Measurements from ENCODE around the gene STEAP3.

The STEAP3 gene

DNA sequence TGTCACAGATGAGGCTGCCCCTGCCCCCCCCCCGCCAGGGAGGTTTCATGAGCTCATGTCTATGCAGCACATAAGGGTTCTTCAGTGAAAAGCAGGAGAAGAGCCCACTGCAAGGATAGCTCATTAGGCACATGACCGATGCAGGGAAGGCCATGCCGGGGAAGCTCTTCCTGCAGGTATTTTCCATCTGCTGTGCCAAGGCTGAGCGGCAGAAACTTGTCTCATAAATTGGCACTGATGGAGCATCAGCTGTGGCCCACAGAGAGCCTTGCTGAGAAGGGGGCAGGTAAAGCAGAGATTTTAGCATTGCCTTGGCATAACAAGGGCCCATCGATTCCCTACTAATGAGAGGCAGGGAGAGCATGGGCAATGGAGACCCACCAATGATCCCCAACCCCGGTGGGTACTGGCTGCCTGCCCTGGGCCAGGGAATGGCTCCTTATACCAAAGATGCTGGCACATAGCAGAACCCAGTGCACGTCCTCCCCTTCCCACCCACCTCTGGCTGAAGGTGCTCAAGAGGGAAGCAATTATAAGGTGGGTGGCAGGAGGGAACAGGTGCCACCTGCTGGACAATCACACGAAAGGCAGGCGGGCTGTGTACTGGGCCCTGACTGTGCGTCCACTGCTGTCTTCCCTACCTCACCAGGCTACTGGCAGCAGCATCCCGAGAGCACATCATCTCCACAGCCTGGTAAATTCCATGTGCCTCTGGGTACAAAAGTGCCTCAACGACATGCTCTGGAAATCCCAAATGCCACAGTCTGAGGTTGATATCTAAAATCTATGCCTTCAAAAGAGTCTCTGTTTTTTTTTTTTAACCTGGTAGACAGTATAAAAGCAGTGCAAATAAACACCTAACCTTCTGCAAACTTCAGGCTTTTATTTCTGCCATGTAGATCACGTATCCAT, 41.4 kb downstream of the STEAP3 start:
- TF ChIP-seq POLR2AphosphoS5 (IDR thresholded peaks at IDR 0.05; ENCODE audit: low read depth, low read length) (no peak), TAF1 (IDR thresholded peaks at IDR 0.05; ENCODE audit: borderline replicate concordance, insufficient read depth, low read length) (no peak)
- TF ChIP-seq, protein P1, sequence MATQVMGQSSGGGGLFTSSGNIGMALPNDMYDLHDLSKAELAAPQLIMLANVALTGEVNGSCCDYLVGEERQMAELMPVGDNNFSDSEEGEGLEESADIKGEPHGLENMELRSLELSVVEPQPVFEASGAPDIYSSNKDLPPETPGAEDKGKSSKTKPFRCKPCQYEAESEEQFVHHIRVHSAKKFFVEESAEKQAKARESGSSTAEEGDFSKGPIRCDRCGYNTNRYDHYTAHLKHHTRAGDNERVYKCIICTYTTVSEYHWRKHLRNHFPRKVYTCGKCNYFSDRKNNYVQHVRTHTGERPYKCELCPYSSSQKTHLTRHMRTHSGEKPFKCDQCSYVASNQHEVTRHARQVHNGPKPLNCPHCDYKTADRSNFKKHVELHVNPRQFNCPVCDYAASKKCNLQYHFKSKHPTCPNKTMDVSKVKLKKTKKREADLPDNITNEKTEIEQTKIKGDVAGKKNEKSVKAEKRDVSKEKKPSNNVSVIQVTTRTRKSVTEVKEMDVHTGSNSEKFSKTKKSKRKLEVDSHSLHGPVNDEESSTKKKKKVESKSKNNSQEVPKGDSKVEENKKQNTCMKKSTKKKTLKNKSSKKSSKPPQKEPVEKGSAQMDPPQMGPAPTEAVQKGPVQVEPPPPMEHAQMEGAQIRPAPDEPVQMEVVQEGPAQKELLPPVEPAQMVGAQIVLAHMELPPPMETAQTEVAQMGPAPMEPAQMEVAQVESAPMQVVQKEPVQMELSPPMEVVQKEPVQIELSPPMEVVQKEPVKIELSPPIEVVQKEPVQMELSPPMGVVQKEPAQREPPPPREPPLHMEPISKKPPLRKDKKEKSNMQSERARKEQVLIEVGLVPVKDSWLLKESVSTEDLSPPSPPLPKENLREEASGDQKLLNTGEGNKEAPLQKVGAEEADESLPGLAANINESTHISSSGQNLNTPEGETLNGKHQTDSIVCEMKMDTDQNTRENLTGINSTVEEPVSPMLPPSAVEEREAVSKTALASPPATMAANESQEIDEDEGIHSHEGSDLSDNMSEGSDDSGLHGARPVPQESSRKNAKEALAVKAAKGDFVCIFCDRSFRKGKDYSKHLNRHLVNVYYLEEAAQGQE (IDR thresholded peaks at IDR 0.05; ENCODE audit: insufficient read depth in 1 of 2, low read depth in 2 of 2, low read length in 2 of 2), result no peak

DNA sequence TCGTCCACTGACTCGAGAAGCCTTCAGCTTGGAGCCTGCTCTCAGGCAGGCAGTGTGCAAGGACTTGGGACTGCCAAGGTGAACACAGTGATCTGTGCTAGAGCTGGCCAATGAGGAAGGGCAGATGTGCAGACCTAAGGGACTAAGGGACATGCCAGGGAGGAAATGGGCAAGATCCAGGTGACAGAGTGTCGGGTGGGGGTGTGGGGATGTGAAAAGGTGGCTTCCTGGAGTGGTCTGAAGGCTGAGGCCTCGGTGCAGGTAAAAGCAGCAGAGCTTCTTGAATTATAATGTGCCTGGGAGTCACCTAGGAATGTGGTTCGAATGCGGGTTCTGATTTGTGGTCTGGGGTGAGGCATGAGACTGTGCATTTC, 42.0 kb downstream of the STEAP3 start:
- TF ChIP-seq SIN3A (IDR thresholded peaks at IDR 0.05; ENCODE audit: borderline replicate concordance, insufficient read depth, low read length) (no peak), TAF1 (IDR thresholded peaks at IDR 0.05; ENCODE audit: borderline replicate concordance, insufficient read depth, low read length) (no peak), FOXP2 (optimal IDR thresholded peaks at IDR 0.05; ENCODE audit: borderline replicate concordance, extremely low read depth, extremely low read length, insufficient read depth) (no peak), POLR2AphosphoS5 (IDR thresholded peaks at IDR 0.05; ENCODE audit: low read depth, low read length) (no peak)
- TF ChIP-seq, protein P1 (IDR thresholded peaks at IDR 0.05; ENCODE audit: insufficient read depth in 1 of 2, low read depth in 2 of 2, low read length in 2 of 2), result no peak

DNA sequence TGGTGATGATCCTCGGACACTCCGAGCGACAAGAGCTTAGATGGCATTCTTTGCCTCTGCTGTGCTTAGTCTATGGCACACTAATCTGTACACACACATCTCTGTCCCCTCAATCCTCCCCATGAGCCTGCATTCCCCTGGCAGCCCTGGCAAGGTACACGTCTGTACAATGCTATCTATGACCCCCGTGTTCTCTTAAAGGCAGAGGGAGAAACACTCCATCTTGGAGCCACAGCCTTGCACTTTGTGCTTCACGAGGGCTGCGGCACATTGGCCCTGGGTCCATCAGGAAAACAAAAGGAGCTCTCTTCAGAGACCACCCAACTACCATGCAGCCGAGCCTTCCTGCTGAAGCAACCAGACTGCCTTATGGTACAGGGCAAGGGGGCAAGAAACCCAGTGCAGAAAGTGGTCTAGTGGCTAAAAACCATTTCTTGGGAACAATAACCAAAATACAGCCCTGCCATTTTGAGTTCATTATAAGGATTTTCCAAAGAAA, 42.5 kb downstream of the STEAP3 start:
- TF ChIP-seq TAF1 (IDR thresholded peaks at IDR 0.05; ENCODE audit: borderline replicate concordance, insufficient read depth, low read length) (no peak), FOXP2 (optimal IDR thresholded peaks at IDR 0.05; ENCODE audit: borderline replicate concordance, extremely low read depth, extremely low read length, insufficient read depth) (no peak), SIN3A (IDR thresholded peaks at IDR 0.05; ENCODE audit: borderline replicate concordance, insufficient read depth, low read length) (no peak), POLR2AphosphoS5 (IDR thresholded peaks at IDR 0.05; ENCODE audit: low read depth, low read length) (no peak)
- TF ChIP-seq, protein P1 (IDR thresholded peaks at IDR 0.05; ENCODE audit: insufficient read depth in 1 of 2, low read depth in 2 of 2, low read length in 2 of 2), result no peak

DNA sequence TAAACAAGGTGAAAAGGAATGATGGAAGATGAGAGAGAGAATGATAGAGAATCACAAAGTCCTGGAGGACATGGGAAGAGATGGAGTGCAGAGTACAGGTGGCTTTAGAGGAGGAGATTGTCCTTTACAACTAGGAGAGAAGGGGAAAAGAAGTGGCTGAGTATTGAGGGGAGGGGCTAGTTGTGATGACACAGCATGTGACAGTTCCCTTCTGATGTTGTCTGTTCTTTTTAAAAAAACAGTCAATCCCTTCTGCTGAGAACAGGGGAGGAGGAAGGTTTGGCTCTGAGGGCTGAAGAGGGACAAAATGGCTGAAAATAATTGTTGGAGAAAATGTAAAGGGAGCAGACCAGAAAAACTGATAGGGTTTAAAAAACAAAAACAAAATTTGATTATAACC, 44.0 kb downstream of the STEAP3 start:
- TF ChIP-seq TAF1 (IDR thresholded peaks at IDR 0.05; ENCODE audit: borderline replicate concordance, insufficient read depth, low read length) (no peak), SIN3A (IDR thresholded peaks at IDR 0.05; ENCODE audit: borderline replicate concordance, insufficient read depth, low read length) (no peak)
- TF ChIP-seq, protein P1 (IDR thresholded peaks at IDR 0.05; ENCODE audit: insufficient read depth in 1 of 2, low read depth in 2 of 2, low read length in 2 of 2), result no peak

Measured in PFSK-1 (cell line).